HEK293T (cell line): ENCODE data around the gene RELA.
A peak's percentile ranks its signal among the peaks of the same experiment; 100 is the strongest.

Experiments
- CTCF ChIA-PET: fragments of 350-600 bp; formaldehyde crosslinking; extraction: SDS; loops from one replicate; lab custom pipeline; 2021; ENCODE audit warnings: antibody characterized with exemption, inconsistent platforms; lab: Yijun Ruan, JAX
- POLR2A ChIA-PET: fragments of 350-600 bp; formaldehyde crosslinking; extraction: SDS; loops from one replicate; lab custom pipeline; 2020; ENCODE audit warnings: antibody characterized with exemption, inconsistent platforms; lab: Yijun Ruan, JAX
- DNase-seq: peaks from one replicate; pipeline ENCODE4 v3.0.0; 2012; ENCODE audit warnings: mixed read lengths; ENCODE audit errors: extremely low spot score
- ARNT ChIP-seq: fragments of 450-650 bp; IDR thresholded peaks from 2 replicates; pipeline ENCODE4 v1.6.1; 2017; ENCODE audit warnings: mild to moderate bottlenecking
- BHLHE40 ChIP-seq: fragments of 450-650 bp; IDR thresholded peaks from 2 replicates; pipeline ENCODE4 v1.6.1; 2016; ENCODE audit warnings: mild to moderate bottlenecking, moderate library complexity, borderline replicate concordance
- CTBP1 ChIP-seq: fragments of 450-650 bp; IDR thresholded peaks from 2 replicates; pipeline ENCODE4 v1.6.1; 2016; ENCODE audit warnings: borderline replicate concordance
- ELF4 ChIP-seq: fragments of 450-650 bp; IDR thresholded peaks from 2 replicates; pipeline ENCODE4 v1.6.1; 2017; ENCODE audit warnings: antibody characterized with exemption
- FOXA1 ChIP-seq: fragments of 450-650 bp; IDR thresholded peaks from 2 replicates; pipeline ENCODE4 v1.6.1; 2016; ENCODE audit warnings: mild to moderate bottlenecking
- FOXK2 ChIP-seq: fragments of 450-650 bp; IDR thresholded peaks from 2 replicates; pipeline ENCODE4 v1.6.1; 2016; ENCODE audit warnings: mild to moderate bottlenecking
- FOXM1 ChIP-seq: fragments of 450-650 bp; IDR thresholded peaks from 2 replicates; pipeline ENCODE4 v1.6.1; 2017; ENCODE audit warnings: mild to moderate bottlenecking, borderline replicate concordance
- HDGF ChIP-seq: fragments of 450-650 bp; IDR thresholded peaks from 2 replicates; pipeline ENCODE4 v1.6.1; 2017; ENCODE audit warnings: antibody characterized with exemption, borderline replicate concordance
- L3MBTL2 ChIP-seq: fragments of 450-650 bp; conservative IDR thresholded peaks from 2 replicates; pipeline ENCODE4 v1.6.1; 2016; ENCODE audit warnings: mild to moderate bottlenecking
- LEF1 ChIP-seq: fragments of 450-650 bp; IDR thresholded peaks from 2 replicates; pipeline ENCODE4 v1.6.1; 2017; ENCODE audit warnings: mild to moderate bottlenecking, borderline replicate concordance
- NFRKB ChIP-seq: fragments of 450-650 bp; IDR thresholded peaks from 2 replicates; pipeline ENCODE4 v1.6.1; 2016; ENCODE audit warnings: mild to moderate bottlenecking, moderate library complexity
- SP1 ChIP-seq: fragments of 450-650 bp; IDR thresholded peaks from 2 replicates; pipeline ENCODE4 v1.6.1; 2017
- SUZ12 ChIP-seq: fragments of 450-650 bp; IDR thresholded peaks from 2 replicates; pipeline ENCODE4 v1.6.1; 2016; ENCODE audit warnings: mild to moderate bottlenecking
- TARDBP ChIP-seq: fragments of 450-650 bp; IDR thresholded peaks from 2 replicates; pipeline ENCODE4 v1.6.1; 2016
- ZNF384 ChIP-seq: fragments of 450-650 bp; IDR thresholded peaks from 2 replicates; pipeline ENCODE4 v1.6.1; 2016
- TF ChIP-seq, protein P1 (sequence below): fragments of 450-650 bp; IDR thresholded peaks from 2 replicates; pipeline ENCODE4 v1.6.1; 2016

RELA gene

DNA sequence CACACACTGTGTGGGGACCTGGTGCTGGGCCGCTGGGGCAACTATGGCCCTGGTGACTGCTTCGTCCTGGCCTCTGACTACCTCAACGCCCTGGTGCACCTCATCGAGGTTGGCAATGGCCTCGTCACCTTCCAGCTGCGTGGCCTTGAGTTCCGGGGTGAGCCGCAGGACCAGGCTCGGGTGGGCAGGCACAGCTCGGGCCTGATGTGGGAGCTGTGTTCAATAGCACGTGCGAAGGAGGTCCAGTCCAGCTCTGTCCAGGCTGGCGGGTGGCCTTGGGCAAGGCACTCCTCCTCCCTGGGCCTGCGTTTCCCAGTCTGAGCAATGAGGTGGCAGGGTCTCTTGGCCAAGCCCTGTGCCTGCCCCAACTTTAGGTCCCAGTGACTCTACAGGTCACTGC is 33.1 kb downstream of the RELA start:
- DNase-seq = no peak
- ChIA-PET CTCF (no interaction called here), POLR2A (interaction anchor here (0.6 to 1.3 kb wide), 2 partner anchors 8 to 14 kb away, joined by 3 to 4 read pairs; partner anchors contain the start of genes PCNX3 and SIPA1)
- no peak for TF ChIP-seq ZNF384
- TF ChIP-seq NFRKB = no peak
- TF ChIP-seq HDGF = no peak
- no peak for TF ChIP-seq FOXA1
- no peak for TF ChIP-seq FOXK2
- TF ChIP-seq L3MBTL2 = no peak
- no peak for TF ChIP-seq SP1
- no peak for TF ChIP-seq ARNT
- TF ChIP-seq CTBP1 = no peak
- no peak for TF ChIP-seq LEF1
- TF ChIP-seq BHLHE40 = no peak

DNA sequence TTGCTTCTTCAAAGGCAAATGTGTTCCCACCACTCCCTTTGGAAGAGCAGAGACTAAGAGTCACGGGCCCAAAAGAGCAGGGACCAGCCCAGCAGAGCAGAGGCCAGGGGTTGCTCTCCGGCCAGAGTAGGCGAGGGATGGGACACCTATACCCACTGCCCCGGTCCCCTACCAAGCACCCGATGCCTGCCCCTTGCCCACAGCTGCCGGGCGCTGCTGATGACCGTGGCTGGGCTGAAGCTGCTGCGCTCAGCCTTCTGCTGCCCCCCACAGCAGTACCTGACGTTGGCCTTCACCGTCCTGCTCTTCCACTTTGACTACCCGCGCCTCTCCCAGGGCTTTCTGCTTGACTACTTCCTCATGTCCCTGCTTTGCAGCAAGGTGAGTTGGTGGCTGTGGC is 35.5 kb downstream of the RELA start:
- ChIA-PET POLR2A (interaction anchor here (1.0 to 2.3 kb wide), 3 partner anchors 11 to 262 kb away, joined by 3 to 7 read pairs (median 3); partner anchors contain the start of gene SIPA1), CTCF (interaction anchor here (0.6 kb wide), 1 partner anchor 153 kb away, joined by 3 read pairs; no protein-coding TSS in a partner anchor)
- no peak for DNase-seq
- no peak for TF ChIP-seq CTBP1
- no peak for TF ChIP-seq FOXA1
- TF ChIP-seq, protein P1, sequence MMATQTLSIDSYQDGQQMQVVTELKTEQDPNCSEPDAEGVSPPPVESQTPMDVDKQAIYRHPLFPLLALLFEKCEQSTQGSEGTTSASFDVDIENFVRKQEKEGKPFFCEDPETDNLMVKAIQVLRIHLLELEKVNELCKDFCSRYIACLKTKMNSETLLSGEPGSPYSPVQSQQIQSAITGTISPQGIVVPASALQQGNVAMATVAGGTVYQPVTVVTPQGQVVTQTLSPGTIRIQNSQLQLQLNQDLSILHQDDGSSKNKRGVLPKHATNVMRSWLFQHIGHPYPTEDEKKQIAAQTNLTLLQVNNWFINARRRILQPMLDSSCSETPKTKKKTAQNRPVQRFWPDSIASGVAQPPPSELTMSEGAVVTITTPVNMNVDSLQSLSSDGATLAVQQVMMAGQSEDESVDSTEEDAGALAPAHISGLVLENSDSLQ = no peak
- no peak for TF ChIP-seq NFRKB
- TF ChIP-seq ARNT = no peak

DNA sequence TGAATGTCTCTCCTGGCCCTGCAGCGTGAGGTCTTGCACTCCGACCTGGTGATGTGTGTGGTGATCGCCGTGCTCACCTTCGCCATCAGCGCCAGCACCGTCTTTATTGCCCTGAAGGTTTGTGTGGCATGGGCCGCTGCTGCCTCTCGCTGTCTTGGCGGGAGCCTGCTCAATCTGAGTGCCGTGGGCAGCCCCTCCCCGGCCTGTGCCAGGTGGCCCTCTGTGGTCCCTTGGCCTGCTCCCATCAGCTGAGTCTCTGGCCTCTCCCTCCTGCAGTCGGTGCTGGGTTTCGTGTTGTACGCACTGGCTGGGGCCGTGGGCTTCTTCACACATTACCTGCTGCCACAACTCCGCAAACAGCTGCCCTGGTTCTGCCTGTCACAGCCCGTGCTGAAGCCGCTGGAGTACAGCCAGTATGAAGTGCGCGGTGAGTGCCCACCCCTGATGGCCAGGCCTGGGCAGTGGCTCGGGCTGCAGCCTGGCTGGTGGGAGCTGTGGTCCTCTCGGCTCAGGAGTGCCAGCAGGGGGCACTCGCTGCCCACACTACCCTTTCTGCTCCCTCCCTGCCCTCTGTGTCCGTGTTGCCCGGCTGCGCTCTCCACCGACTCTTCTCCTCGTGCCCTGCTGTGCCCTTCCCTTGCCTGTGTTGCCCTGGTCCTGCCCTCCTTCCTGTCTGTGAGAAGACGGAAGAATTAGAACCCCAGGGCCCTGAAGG is 36.9 kb downstream of the RELA start:
- ChIA-PET CTCF (interaction anchor here (0.6 to 1.5 kb wide), 5 partner anchors 8 to 193 kb away, joined by 3 to 6 read pairs (median 5); partner anchors contain the start of gene SIPA1), POLR2A (interaction anchor here (0.8 to 2.3 kb wide), 4 partner anchors 10 to 95 kb away, joined by 3 to 7 read pairs (median 4); partner anchors contain the start of genes PCNX3, RELA, RNASEH2C and SIPA1)
- no peak for TF ChIP-seq SUZ12
- no peak for TF ChIP-seq LEF1
- TF ChIP-seq, protein P1 = no peak
- TF ChIP-seq ZNF384 = no peak
- no peak for TF ChIP-seq ARNT
- no peak for TF ChIP-seq NFRKB
- TF ChIP-seq FOXK2 = no peak
- no peak for TF ChIP-seq FOXA1
- no peak for TF ChIP-seq L3MBTL2
- no peak for TF ChIP-seq TARDBP
- TF ChIP-seq SP1 = no peak
- TF ChIP-seq BHLHE40 = no peak
- peak; percentile 54 for DNase-seq

- DNase-seq = no peak
- POLR2A ChIA-PET = interaction anchor here (2.3 kb wide), 1 partner anchor 13 kb away, joined by 7 read pairs; the partner anchor contains the start of gene SIPA1
- no peak for TF ChIP-seq SP1
- TF ChIP-seq L3MBTL2 = no peak
- CTCF ChIA-PET = interaction anchor here (0.8 to 1.5 kb wide), 4 partner anchors 8 to 194 kb away, joined by 3 to 6 read pairs (median 4); partner anchors contain the start of gene SIPA1
Measured at GRCh38 chr11:65624931-65625627, 37.6 kb downstream of the RELA start.

DNA sequence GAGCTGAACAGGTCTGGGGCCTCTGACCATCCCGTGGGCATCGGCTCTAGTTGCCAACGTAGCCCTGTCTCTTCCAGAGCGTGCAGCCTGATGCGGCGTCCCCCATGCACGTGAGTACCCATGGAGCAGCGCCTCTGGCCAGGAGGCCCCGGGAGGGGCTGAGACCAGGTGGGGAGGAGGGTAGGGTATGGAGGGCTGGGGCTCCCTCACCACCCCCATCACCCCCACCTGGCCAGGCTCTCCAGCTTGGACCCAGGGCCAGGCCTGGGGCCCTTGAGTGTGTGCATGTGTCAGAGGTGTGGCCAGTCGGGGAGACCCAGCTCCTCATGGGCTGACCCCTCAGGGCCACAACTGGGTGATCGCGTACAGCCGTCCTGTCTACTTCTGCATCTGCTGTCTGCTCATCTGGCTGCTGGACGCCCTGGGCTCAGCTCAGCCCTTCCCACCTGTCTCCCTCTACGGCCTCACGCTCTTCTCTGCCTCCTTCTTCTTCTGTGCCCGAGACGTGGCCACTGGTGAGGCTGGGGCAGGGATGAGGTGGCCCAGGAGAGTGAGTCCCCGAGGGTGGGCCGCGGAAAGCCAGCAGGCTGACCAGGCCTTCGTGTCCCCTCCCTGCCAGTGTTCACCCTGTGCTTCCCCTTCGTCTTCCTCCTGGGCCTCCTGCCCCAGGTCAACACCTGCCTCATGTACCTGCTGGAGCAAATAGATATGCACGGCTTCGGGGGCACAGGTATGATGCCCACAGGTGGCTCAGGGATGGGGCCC is 38.7 kb downstream of the RELA start:
- POLR2A ChIA-PET = interaction anchor here (1.1 to 1.9 kb wide), 2 partner anchors 9 to 14 kb away, joined by 3 to 7 read pairs; partner anchors contain the start of gene SIPA1
- no peak for DNase-seq
- CTCF ChIA-PET = no interaction called here
- TF ChIP-seq L3MBTL2 = no peak
- no peak for TF ChIP-seq ELF4
- no peak for TF ChIP-seq FOXM1

DNA sequence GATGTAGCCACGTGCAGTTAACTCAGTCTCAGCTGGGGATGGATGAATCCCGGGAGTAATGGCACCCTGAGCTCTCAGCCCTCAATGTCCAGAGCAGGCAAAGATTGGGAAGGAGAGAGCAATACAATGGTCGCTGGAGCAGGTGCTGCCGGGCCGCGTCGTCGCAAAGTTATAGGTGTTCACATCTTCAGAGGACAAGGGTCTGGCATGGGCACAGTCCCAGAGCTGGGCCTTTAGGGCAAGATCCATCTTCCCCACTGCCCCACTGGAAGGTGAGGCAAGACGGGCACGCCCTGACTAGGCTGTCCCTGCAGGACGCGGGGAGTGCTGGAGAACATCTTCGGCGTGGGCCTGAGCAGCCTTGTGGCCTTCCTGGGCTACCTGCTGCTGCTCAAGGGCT is 39.5 kb downstream of the RELA start:
- no peak for DNase-seq
- ChIA-PET POLR2A (interaction anchor here (1.1 to 1.9 kb wide), 2 partner anchors 8 to 15 kb away, joined by 3 to 7 read pairs; partner anchors contain the start of gene SIPA1), CTCF (no interaction called here)
- TF ChIP-seq, protein P1 = no peak
- no peak for TF ChIP-seq SP1
- TF ChIP-seq FOXK2 = no peak
